Stimulated activated CD4-positive, alpha-beta T cell treated with anti-CD3 and anti-CD28 coated beads, Interleukin-2, amount 100 ng/mL, for 4 hours (primary cell): ENCODE results near the gene CHRM4.
A peak's percentile ranks its signal among the peaks of the same experiment; 100 is the strongest.
"Not testable (repeated sequence)": the region's sequence is repeated elsewhere in the genome, so short reads cannot be mapped to it uniquely, and the experiment has no call there.

Experiments used
- DNase-seq: peaks from one replicate; pipeline ENCODE4 v3.0.0-alpha.2; 2020; ENCODE audit warnings: low read depth

The CHRM4 gene

DNA sequence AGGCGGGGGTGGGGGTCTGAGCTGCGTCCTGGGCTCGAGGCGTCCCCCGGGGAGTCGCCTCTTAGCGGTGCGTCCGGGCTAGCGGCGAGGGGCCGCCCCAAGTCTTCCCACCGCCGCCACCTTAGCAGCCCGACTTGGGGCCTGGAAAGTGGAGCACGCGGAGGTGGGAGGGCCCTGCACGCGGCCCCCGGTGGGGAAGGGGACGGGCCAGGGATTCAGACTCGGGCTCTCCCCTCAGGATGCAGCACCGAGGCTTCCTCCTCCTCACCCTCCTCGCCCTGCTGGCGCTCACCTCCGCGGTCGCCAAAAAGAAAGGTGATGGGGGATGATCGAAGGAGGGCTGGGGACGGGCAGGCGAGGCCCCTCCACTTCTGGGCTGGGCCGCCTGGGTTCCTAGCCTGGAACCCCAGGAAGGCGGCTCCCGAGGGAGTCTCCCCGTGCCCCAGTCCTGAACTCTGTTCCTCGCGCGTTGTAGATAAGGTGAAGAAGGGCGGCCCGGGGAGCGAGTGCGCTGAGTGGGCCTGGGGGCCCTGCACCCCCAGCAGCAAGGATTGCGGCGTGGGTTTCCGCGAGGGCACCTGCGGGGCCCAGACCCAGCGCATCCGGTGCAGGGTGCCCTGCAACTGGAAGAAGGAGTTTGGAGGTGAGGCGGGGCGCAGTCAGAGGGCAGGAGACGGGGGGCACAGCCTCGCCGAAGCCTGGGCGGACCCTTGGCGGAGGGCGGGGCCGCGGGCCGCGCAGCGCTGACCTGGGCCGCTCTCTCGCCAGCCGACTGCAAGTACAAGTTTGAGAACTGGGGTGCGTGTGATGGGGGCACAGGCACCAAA is 9.5 kb downstream of the CHRM4 start:
- DNase-seq = no peak

DNA sequence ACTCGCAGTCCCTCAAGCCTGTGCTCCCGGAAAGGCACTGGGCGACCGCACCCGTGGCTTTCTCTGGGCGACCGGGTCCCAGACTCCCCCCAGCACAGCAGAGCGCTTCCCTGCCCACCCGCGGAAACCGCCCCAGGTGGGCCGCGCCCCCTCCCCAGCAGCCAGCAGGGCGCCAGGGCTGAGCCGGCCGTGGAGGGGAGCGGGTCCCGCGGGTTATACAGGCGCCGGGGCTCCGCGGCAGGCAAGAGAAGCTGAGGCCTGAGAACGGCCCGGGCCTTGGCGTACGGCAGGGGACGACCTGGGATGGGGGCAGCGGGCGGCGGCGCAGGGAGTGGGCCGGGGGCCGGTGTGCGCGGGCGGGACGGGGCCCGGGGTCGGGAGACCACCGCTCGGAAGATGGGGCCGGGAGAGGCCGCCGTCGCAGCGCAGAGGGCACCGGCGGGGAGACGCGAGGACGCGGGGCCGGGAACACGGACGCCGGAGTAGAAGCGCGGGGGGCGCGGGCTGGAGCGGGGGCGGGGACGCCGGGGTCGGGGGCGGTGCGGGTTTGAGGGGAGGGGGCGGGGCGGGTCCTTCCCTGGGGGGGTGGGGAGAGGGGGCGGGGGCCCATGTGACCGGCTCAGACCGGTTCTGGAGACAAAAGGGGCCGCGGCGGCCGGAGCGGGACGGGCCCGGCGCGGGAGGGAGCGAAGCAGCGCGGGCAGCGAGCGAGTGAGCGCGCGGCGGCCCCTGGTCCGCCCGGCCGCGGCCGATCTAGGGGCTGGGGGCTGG is 10.3 kb downstream of the CHRM4 start, which contains the start of gene MDK:
Gene MDK, plus strand, starts transcription at position 622 of the 771 bp plus-strand sequence. CDS start 389 bp downstream, outside the sequence.
- DNase-seq = no peak

DNA sequence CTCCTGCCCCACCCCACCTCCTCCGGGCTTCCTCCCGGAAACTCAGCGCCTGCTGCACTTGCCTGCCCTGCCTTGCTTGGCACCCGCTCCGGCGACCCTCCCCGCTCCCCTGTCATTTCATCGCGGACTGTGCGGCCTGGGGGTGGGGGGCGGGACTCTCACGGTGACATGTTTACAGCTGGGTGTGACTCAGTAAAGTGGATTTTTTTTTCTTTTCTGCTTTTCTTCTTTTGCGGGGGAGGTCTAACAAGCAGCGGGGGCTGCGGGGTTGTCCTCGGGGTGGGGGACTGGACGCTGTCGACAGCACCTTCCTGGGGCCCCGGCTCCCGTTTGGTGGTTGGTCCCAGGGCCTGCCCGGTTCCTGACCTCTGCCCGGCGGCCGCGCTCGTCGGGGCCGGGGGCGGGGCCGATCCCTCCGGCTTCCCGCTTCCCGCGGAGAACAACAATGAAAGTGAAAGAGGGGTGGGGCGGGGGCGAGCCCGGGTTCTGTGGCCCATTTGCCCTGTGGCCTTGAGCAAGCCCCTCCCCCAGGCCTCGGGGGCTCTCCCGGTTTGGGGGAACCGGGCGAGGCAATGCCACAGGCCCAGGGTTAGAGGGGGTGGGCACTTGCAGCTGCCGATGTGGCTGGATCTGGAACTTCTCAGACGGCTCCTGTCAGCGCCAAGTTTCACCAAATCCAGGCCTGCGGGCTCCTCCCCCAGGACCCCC is 11.1 kb downstream of the CHRM4 start:
- DNase-seq = peak; percentile 55

- not testable (repeated sequence) for DNase-seq
These were observed 11.9 kb downstream of the CHRM4 start for GRCh38 chr11:46379482-46380293.

GRCh38 chr11:46378811-46379481 is 12.6 kb downstream of the CHRM4 start:
- DNase-seq = no peak

- DNase-seq = no peak
These were observed 13.3 kb downstream of the CHRM4 start for GRCh38 chr11:46378296-46378695.

- DNase-seq = no peak
These were observed 13.7 kb downstream of the CHRM4 start for GRCh38 chr11:46377831-46378230.

GRCh38 chr11:46377290-46377689 is 14.3 kb downstream of the CHRM4 start:
- no peak for DNase-seq

GRCh38 chr11:46376258-46377050 is 15.1 kb downstream of the CHRM4 start:
- no peak for DNase-seq

- DNase-seq = no peak
These were observed 16.0 kb downstream of the CHRM4 start for GRCh38 chr11:46375392-46376101.

- no peak for DNase-seq
These were observed 16.8 kb downstream of the CHRM4 start for GRCh38 chr11:46374815-46375214.

DNA sequence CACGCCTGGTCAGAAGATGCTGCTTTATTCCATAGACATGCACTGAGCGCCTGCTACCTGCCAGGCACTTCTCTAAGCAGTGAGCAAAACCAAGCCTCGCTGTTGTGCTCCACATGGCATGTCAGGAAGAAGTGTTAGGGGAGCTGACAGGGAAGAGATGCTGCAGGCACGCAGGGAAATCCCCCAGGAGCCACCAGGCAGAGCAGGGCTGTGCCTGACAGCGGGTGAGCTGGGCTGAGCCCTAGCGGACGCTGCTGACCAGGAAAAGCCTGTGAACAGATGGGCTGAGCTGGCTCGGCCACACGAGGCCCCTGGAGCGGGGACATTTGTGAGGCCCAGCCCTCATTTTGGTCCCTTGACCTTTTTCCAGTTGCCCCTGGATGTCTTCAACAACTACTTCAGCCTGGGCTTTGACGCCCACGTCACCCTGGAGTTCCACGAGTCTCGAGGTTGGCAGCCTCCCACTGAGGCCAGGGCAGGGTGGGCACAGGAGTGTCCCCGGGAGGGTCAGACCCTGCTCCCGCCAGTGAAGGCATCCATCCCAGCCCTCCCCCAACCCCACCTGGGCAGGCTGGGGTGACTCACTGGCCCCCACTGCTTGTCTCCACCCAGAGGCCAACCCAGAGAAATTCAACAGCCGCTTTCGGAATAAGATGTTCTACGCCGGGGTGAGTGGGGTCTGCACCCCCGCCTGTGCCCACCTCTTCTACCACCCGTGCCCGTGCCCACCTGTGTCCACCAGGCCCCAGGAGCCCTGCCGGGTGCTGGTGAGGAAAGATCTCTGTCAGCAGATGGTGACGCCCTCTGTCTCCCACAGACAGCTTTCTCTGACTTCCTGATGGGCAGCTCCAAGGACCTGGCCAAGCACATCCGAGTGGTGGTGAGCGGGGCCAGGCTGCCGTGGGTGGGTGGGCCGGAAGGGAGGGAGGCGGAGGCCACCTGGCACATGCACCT is 17.5 kb downstream of the CHRM4 start:
- DNase-seq = no peak

- DNase-seq = not testable (repeated sequence)
These were observed 19.1 kb downstream of the CHRM4 start for GRCh38 chr11:46372501-46372900.

- DNase-seq = no peak
These were observed 19.5 kb downstream of the CHRM4 start for GRCh38 chr11:46372086-46372485.

DNA sequence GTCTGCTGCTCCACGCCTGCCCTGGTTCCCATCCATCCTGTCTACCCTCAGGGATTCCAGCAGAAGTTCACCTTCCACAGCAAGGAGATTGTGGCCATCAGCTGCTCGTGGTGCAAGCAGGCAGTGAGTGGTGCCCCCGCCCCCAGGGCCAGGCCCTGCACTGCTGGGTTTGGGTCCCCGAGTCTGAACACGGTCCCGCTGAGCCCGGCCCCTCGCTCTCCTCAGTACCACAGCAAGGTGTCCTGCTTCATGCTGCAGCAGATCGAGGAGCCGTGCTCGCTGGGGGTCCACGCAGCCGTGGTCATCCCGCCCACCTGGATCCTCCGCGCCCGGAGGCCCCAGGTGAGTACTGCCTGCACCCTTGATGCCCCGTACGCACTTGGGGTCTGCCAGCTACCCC is 20.3 kb downstream of the CHRM4 start:
- not testable (repeated sequence) for DNase-seq

GRCh38 chr11:46370253-46370652 is 21.3 kb downstream of the CHRM4 start:
- DNase-seq = no peak

DNA sequence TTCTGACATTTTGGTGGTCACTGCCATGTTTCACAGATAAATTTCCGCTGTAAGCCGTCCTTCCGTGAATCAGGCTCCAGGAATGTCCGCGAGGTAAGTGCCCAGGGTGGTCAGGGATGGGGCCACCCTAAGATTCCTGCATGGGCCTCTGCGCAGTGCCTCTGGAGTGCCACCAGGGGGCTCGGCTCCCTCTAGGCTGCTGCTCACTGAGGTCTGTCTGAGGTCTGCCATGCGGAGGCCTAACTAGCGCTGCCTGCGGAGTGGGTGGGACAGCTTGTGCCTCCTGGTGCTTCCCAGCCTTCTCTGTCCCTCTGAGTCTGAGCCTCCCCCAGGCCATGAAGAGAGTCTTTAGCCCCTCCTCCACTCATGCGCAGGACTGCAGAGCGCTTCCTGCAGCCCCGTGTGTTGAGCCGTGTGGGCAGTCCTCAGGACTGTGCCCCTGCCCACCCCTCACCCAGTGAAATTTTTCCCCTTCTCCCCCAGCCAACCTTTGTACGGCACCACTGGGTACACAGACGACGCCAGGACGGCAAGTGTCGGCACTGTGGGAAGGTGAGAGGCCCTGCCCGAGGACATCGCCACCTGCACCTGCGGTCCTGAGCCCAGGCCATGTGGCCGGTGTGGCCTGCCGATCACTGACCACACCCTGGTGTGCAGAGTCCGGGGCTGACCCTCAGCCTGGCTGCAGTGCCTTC is 22.0 kb downstream of the CHRM4 start:
- DNase-seq = no peak

GRCh38 chr11:46367916-46368267 is 23.7 kb downstream of the CHRM4 start:
- no peak for DNase-seq
